Measurements from ENCODE around the gene CD70. TPM values are rescaled to one million over a fixed set of nuclear protein-coding genes. Genes with fewer than 3 reads are reported as not detected.

The CD70 gene
- total RNA-seq, 6 experiments from 2014 or later, result not detected

DNA sequence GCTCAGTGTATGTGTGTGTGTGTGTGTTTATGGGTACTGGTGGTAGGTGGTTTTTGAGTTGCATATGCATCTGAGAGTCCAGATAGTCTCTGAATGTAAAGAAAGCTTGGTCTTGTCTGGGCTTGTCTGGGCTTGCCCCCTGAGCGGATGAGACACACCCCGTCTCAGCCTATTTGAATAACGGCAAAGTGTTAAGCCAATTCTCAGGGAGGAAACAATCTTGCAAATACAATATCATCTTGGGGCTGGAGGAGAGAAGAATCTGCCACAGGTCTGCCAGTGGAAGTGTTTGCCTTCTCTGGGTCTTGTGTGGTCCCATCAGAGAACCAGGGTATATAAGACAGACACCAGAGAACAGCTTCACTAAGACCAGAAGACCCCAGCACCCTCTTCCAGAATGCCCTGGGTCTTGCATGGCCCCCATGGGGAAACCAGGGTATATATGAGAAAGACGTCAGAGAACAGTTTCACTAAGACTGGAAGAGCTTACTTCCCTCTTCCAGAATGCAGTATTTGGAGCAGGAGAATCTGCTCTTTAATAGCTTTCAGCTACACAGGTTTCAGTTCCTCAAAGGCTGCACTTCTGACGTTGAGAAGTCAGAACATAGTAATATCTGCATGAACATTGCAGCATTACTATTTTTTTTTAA, 13.3 kb downstream of the CD70 start:
- Histone ChIP-seq H3K27ac (no peak overlapping the region), H3K4me3 (no peak overlapping the region), H3K4me1 (no peaks in the 10 kb centered on the region), H3K36me3 (no peaks in the 10 kb centered on the region), H3K27me3 (no peaks in the 10 kb centered on the region), H3K9me3 (no peaks in the 10 kb centered on the region)
- TF ChIP-seq POLR2A (IDR thresholded peaks at IDR 0.05) (no peak), CTCF (IDR thresholded peaks at IDR 0.05) (no peak)
- peak; percentile 33 to 76 (median 66) for ATAC-seq
- 25% methylated on average over 5 of the region's 5 CpGs for WGBS (ENCODE audit: insufficient coverage, low coverage, low lambda C conversion rate, missing lambda C conversion rate)
- intact Hi-C loops (cut with DNase I), result no loop called here
- DNase-seq, result no peak

DNA sequence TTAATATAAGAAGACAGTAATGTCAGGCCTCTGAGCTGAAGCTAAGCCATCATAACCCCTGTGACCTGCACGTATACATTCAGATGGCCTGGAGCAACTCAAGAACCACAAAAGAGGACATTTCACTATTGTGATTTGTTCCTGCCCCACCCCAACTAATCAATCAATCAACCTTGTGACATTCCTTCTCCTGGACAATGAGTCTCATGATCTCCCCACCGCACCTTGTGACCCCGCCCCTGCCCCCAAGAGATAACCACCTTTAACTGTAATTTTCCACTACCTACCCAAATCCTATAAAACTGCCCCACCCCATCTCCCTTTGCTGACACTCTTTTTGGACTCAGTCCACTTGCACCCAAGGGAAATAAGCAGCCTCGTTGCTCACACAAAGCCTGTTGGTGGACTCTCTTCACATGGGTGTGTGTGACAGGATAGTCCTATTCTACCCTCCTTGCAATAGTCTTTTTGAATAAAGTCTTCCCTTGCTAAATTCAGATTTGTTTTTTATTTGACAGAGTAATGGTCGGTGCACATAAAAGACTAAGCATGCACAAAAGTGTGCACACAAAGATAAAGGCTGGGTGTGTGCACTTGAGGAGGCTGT, 14.0 kb downstream of the CD70 start:
- WGBS (ENCODE audit: insufficient coverage, low coverage, low lambda C conversion rate, missing lambda C conversion rate), result 59% methylated on average over 5 of the region's 5 CpGs
- DNase-seq, result no peak
- no peaks in the 10 kb centered on the region for H3K27me3 ChIP-seq
- TF ChIP-seq CTCF (IDR thresholded peaks at IDR 0.05), result no peak
- no peak for TF ChIP-seq POLR2A (IDR thresholded peaks at IDR 0.05)
- ATAC-seq, result no peak
- H3K36me3 ChIP-seq, result no peaks in the 10 kb centered on the region
- H3K4me1 ChIP-seq, result no peaks in the 10 kb centered on the region
- H3K4me3 ChIP-seq, result no peak overlapping the region
- H3K9me3 ChIP-seq, result no peaks in the 10 kb centered on the region
- intact Hi-C loops (cut with DNase I), result no loop called here
- H3K27ac ChIP-seq, result no peak overlapping the region

- WGBS (ENCODE audit: insufficient coverage, low coverage, low lambda C conversion rate, missing lambda C conversion rate), result 47% methylated on average over 1 of the region's 1 CpG
- H3K27me3 ChIP-seq, result no peaks in the 10 kb centered on the region
- intact Hi-C loops (cut with DNase I), result no loop called here
Observed at GRCh38 chr19:6573350-6573749, 17.6 kb downstream of the CD70 start.

DNA sequence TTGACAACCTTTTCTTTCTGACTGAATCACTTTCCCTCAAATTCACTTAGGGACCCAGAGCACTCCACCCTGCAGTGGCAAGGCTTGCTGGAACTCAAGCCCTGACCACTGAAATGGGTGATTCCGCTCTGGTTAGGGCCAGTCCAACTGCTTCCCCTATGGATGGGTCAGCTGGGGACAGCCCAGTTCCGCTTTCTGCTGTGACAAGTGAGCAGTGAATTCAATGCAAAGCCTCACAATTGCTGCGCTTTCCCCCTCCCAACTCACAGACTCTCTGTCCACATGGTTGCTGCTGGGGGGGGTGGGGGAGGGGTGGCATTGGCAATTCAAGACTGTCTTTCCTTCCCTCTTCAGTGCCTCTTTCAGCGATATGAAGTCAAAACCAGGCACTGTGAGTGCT, 18.7 kb downstream of the CD70 start:
- Histone ChIP-seq H3K4me1 (no peaks in the 10 kb centered on the region), H3K4me3 (no peak overlapping the region), H3K9me3 (no peaks in the 10 kb centered on the region), H3K36me3 (no peaks in the 10 kb centered on the region), H3K27me3 (no peaks in the 10 kb centered on the region), H3K27ac (no peak overlapping the region)
- intact Hi-C loops (cut with DNase I), result no loop called here
- ATAC-seq (peak; percentile 47 to 83 (median 68)), DNase-seq (peak in 2 of 3 donors; percentile 28 to 59)
- WGBS (ENCODE audit: insufficient coverage, low coverage, low lambda C conversion rate, missing lambda C conversion rate), result 40% methylated on average over 1 of the region's 4 CpGs
- TF ChIP-seq POLR2A (IDR thresholded peaks at IDR 0.05) (no peak), CTCF (IDR thresholded peaks at IDR 0.05) (no peak)

More at GRCh38 chr19:6573350-6573749, 17.6 kb downstream of the CD70 start:
- TF ChIP-seq POLR2A (IDR thresholded peaks at IDR 0.05) (no peak), CTCF (IDR thresholded peaks at IDR 0.05) (no peak)
- no peaks in the 10 kb centered on the region for H3K36me3 ChIP-seq
- ATAC-seq, result no peak
- DNase-seq, result no peak
- H3K4me3 ChIP-seq, result no peak overlapping the region
- no peaks in the 10 kb centered on the region for H3K4me1 ChIP-seq
- no peaks in the 10 kb centered on the region for H3K9me3 ChIP-seq
- no peak overlapping the region for H3K27ac ChIP-seq
